Natural killer cell (primary cell): ENCODE data around the gene ANKRD29. TPM values are rescaled to one million over a fixed set of nuclear protein-coding genes. Genes with fewer than 3 reads are reported as not detected.

Experiments used
- ATAC-seq, 3 donors: fragments of 150-1000 bp in 2 of 3; fragments of 200-7000 bp in 1 of 3; cut with Tn5 transposase; 1 replicate in 1 of 3; 2 replicates in 2 of 3; pipeline ENCODE4 v1.10.0; 2021; ENCODE audit warnings: mild to moderate bottlenecking in 2 of 3, moderate library complexity in 2 of 3
- DNase-seq, 2 donors: peaks; one replicate each; pipeline versions ENCODE4 v3.0.0 to v3.0.0-alpha.2; 2013 to 2021; ENCODE audit warnings: mixed read lengths in 1 of 2
- H3K27ac ChIP-seq: one replicate; pipeline ENCODE4 v1.5.1; 2013; ENCODE audit warnings: mild to moderate bottlenecking, low read length
- H3K27me3 ChIP-seq: one replicate; pipeline ENCODE4 v1.6.1; 2013; ENCODE audit warnings: low read length; ENCODE audit not compliant: control insufficient read depth, insufficient read depth
- H3K36me3 ChIP-seq: one replicate; pipeline ENCODE4 v1.6.1; 2013; ENCODE audit warnings: low read length; ENCODE audit not compliant: control insufficient read depth, insufficient read depth
- H3K4me1 ChIP-seq: one replicate; pipeline ENCODE4 v1.6.1; 2013; ENCODE audit warnings: low read length; ENCODE audit not compliant: control insufficient read depth, insufficient read depth
- H3K4me3 ChIP-seq: one replicate; pipeline ENCODE4 v1.5.1; 2013; ENCODE audit warnings: low read length
- H3K9me3 ChIP-seq: one replicate; pipeline ENCODE4 v1.6.1; 2013; ENCODE audit warnings: low read length; ENCODE audit not compliant: control insufficient read depth, insufficient read depth
- H3K27ac Mint-ChIP-seq, 2 donors: one replicate each; pipeline ENCODE4 v1.8.0; 2022; ENCODE audit warnings: mild to moderate bottlenecking in 2 of 2, mixed read lengths in 2 of 2, moderate library complexity in 1 of 2
- H3K27me3 Mint-ChIP-seq, 2 donors: one replicate each; pipeline ENCODE4 v1.8.0; 2022; ENCODE audit warnings: low read depth in 2 of 2, mixed read lengths in 2 of 2
- H3K36me3 Mint-ChIP-seq: one replicate; pipeline ENCODE4 v1.8.0; 2022; ENCODE audit warnings: mixed read lengths
- H3K4me1 Mint-ChIP-seq, 2 donors: one replicate each; pipeline ENCODE4 v1.8.0; 2022; ENCODE audit warnings: mixed read lengths in 2 of 2
- H3K4me3 Mint-ChIP-seq: one replicate; pipeline ENCODE4 v1.8.0; 2022; ENCODE audit warnings: mild to moderate bottlenecking, moderate library complexity, mixed read lengths
- H3K9me3 Mint-ChIP-seq, 2 donors: one replicate each; pipeline ENCODE4 v1.8.0; 2022; ENCODE audit warnings: mixed read lengths in 2 of 2
- WGBS: methylation state at CpG from one replicate; pipeline ENCODE4 v1.1.7; 2013; ENCODE audit warnings: missing lambda C conversion rate; ENCODE audit not compliant: insufficient coverage; 5-methylcytosine and 5-hydroxymethylcytosine counted together
- intact Hi-C: fragments of 100-400 bp; cut with micrococcal nuclease; formaldehyde crosslinking; loops from one replicate; pipeline ENCODE4 v1.14.2; 2022
- total RNA-seq, 4 donors: library from RNA; stranded (reverse); fragments of 120-200 nt in 1 of 4; gene quantifications; one replicate each; pipeline versions ENCODE4 v1.2.3 to v1.2.4, GENCODE V29; 2013 to 2022
- TF ChIP-seq, protein P1 (sequence below): fragments of 200-600 bp; IDR thresholded peaks from one replicate; pipeline ENCODE4 v1.8.0; 2022; ENCODE audit warnings: antibody characterized with exemption

Gene ANKRD29
- total RNA-seq, 3 donors from 2014 or later (not counting 1 experiment from before 2014, with no cell fraction given), result 0.35 to 0.45 TPM; not detected in 1

DNA sequence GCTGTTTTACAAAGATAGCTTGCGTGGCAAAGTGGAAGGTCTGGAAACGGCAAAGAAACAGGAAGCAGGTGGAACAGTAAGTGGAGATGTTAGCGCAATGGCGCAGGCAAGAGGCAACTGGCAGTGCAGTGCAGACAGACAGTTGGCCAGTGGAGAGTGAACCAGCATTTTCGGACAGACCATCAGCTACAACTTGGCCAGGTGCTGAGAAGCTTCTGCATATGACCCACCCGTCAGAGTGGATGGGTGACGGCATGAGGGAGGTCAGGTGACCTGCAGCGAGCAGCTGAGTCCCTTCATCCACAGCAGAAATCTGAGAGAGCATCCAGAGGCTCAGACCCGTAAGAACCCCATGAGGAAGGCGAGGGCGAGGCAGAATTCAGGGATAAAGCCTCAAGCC is 110.2 kb downstream of the ANKRD29 start:
- DNase-seq (no peak), ATAC-seq (no peak)
- peak overlapping the region in 1 of 2 donors; percentile 60 for H3K27ac Mint-ChIP-seq
- peaks cover 16 to 18% of the 10 kb centered on the region in 2 donors for H3K4me1 Mint-ChIP-seq
- Histone ChIP-seq H3K27me3 (no peaks in the 10 kb centered on the region), H3K36me3 (peaks cover 84% of the 10 kb centered on the region), H3K27ac (no peak overlapping the region), H3K4me3 (no peak overlapping the region), H3K4me1 (peaks cover 3% of the 10 kb centered on the region), H3K9me3 (no peaks in the 10 kb centered on the region)
- no peak overlapping the region for H3K4me3 Mint-ChIP-seq
- intact Hi-C loops, result no loop called here
- WGBS, result 86% methylated on average over 11 of the region's 11 CpGs
- peaks cover 35% of the 10 kb centered on the region for H3K36me3 Mint-ChIP-seq
- no peaks in the 10 kb centered on the region for H3K9me3 Mint-ChIP-seq
- H3K27me3 Mint-ChIP-seq, result no peaks in the 10 kb centered on the region
- TF ChIP-seq, protein P1, sequence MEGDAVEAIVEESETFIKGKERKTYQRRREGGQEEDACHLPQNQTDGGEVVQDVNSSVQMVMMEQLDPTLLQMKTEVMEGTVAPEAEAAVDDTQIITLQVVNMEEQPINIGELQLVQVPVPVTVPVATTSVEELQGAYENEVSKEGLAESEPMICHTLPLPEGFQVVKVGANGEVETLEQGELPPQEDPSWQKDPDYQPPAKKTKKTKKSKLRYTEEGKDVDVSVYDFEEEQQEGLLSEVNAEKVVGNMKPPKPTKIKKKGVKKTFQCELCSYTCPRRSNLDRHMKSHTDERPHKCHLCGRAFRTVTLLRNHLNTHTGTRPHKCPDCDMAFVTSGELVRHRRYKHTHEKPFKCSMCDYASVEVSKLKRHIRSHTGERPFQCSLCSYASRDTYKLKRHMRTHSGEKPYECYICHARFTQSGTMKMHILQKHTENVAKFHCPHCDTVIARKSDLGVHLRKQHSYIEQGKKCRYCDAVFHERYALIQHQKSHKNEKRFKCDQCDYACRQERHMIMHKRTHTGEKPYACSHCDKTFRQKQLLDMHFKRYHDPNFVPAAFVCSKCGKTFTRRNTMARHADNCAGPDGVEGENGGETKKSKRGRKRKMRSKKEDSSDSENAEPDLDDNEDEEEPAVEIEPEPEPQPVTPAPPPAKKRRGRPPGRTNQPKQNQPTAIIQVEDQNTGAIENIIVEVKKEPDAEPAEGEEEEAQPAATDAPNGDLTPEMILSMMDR, result no peak

DNA sequence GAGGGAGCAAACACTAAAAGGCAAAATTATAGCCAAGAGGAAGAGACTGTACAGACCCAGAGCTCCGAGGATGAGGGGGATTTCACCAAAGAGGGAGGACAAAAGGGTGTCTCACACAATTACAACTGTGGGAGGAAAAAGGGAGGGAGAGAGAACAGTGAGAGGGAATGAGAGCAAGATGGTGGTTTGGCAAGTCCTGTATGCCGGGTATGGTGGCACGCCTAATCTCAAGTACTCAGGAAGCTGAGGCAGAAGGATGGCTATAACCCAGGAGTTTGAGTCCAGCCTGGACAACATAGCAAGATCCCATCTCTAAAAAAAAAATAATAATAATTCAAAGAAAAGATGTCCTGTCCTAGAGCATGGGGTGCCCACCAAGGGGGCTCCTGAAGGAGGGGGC is 110.7 kb downstream of the ANKRD29 start:
- Mint-ChIP-seq H3K27me3 (no peaks in the 10 kb centered on the region), H3K4me1 (peaks cover 16 to 18% of the 10 kb centered on the region in 2 donors), H3K27ac (peak overlapping the region; percentile 25 to 60), H3K4me3 (no peak overlapping the region), H3K36me3 (peaks cover 30% of the 10 kb centered on the region), H3K9me3 (no peaks in the 10 kb centered on the region)
- Histone ChIP-seq H3K36me3 (peaks cover 86% of the 10 kb centered on the region), H3K27ac (no peak overlapping the region), H3K4me3 (no peak overlapping the region), H3K27me3 (no peaks in the 10 kb centered on the region), H3K4me1 (peaks cover 3% of the 10 kb centered on the region), H3K9me3 (no peaks in the 10 kb centered on the region)
- WGBS, result 65% methylated on average over 3 of the region's 3 CpGs
- intact Hi-C loops, result no loop called here
- ATAC-seq (no peak), DNase-seq (no peak)
- TF ChIP-seq, protein P1, result no peak

DNA sequence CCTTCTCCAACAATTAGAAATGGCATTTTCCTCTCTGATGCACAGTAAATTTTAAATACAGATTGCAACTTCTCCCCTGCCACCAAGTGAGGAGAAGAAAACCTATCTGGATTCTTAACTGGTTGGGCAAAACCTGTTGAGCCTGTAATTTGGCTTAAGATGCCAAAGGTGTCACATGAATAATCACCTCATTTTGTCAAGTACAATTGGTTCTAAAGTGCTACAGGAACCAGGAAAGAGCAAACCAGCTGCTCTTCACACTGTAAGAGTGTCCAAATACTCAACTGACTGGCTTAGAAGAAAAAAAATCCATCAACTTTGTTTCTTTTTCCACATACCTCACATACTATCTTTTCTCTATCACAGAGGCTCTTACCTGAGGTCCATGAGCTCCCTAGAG is 111.8 kb downstream of the ANKRD29 start:
- Mint-ChIP-seq H3K9me3 (no peaks in the 10 kb centered on the region), H3K4me1 (peaks cover 23 to 24% of the 10 kb centered on the region in 2 donors), H3K27ac (peak overlapping the region; percentile 25 to 60), H3K27me3 (no peaks in the 10 kb centered on the region), H3K4me3 (no peak overlapping the region), H3K36me3 (peaks cover 23% of the 10 kb centered on the region)
- Histone ChIP-seq H3K27me3 (no peaks in the 10 kb centered on the region), H3K4me3 (no peak overlapping the region), H3K4me1 (peaks cover 3% of the 10 kb centered on the region), H3K36me3 (peaks cover 83% of the 10 kb centered on the region), H3K9me3 (no peaks in the 10 kb centered on the region), H3K27ac (no peak overlapping the region)
- no peak for ATAC-seq
- no peak for DNase-seq
- intact Hi-C loops, result no loop called here
- TF ChIP-seq, protein P1, result no peak

Other genes with a start within 250 kb of the ANKRD29 start
- gene RIOK3, start 209.6 kb downstream of the ANKRD29 start, total RNA-seq, result 100 to 1,000 TPM; 164 to 233 (median 182) TPM
- 10 to 100 TPM; 71.1 to 84.4 (median 77.2) TPM for gene RMC1, start 159.4 kb downstream of the ANKRD29 start, total RNA-seq
- gene NPC1, start 76.4 kb downstream of the ANKRD29 start, total RNA-seq, result 100 to 1,000 TPM; 143 to 203 (median 173) TPM
- not detected for gene LAMA3, start 26.5 kb upstream of the ANKRD29 start, total RNA-seq